IPS-11a (cell line): ENCODE measurements around the gene PRICKLE1.

ENCODE experiments used
- H3K4me3 ChIP-seq: one replicate; pipeline ENCODE4 v1.5.1; 2013; ENCODE audit warnings: low read depth, low read length, control low read depth

The PRICKLE1 gene

GRCh38 chr12:42589465-42590329 is at the start of gene PRICKLE1:
Gene PRICKLE1, minus strand, starts transcription at chr12:42589746. Its CDS starts 117,230 bp downstream, at chr12:42472516.
- peak within 1 kb of the TSS; percentile 49 for H3K4me3 ChIP-seq

GRCh38 chr12:42638697-42639096 is 49.2 kb upstream of the PRICKLE1 start:
- no peak overlapping the region for H3K4me3 ChIP-seq

- no peak overlapping the region for H3K4me3 ChIP-seq
Observed at GRCh38 chr12:42638011-42638410, 48.5 kb upstream of the PRICKLE1 start.

- no peak overlapping the region for H3K4me3 ChIP-seq
Observed at GRCh38 chr12:42636993-42637392, 47.4 kb upstream of the PRICKLE1 start.

- no peak overlapping the region for H3K4me3 ChIP-seq
Observed at GRCh38 chr12:42633594-42633993, 44.0 kb upstream of the PRICKLE1 start.

GRCh38 chr12:42631513-42631912 is 42.0 kb upstream of the PRICKLE1 start:
- H3K4me3 ChIP-seq = no peak overlapping the region

- H3K4me3 ChIP-seq = no peak overlapping the region
Observed at GRCh38 chr12:42630314-42630713, 40.8 kb upstream of the PRICKLE1 start.

- no peak overlapping the region for H3K4me3 ChIP-seq
Observed at GRCh38 chr12:42627151-42627550, 37.6 kb upstream of the PRICKLE1 start.

GRCh38 chr12:42625611-42626010 is 36.1 kb upstream of the PRICKLE1 start:
- no peak overlapping the region for H3K4me3 ChIP-seq

GRCh38 chr12:42617622-42618021 is 28.1 kb upstream of the PRICKLE1 start:
- no peak overlapping the region for H3K4me3 ChIP-seq

- no peak overlapping the region for H3K4me3 ChIP-seq
Observed at GRCh38 chr12:42615006-42615405, 25.5 kb upstream of the PRICKLE1 start.

- H3K4me3 ChIP-seq = no peak overlapping the region
Observed at GRCh38 chr12:42612231-42612613, 22.7 kb upstream of the PRICKLE1 start.

GRCh38 chr12:42611571-42612230 is 22.2 kb upstream of the PRICKLE1 start:
- no peak overlapping the region for H3K4me3 ChIP-seq

GRCh38 chr12:42609605-42610004 is 20.1 kb upstream of the PRICKLE1 start:
- no peak overlapping the region for H3K4me3 ChIP-seq

GRCh38 chr12:42608196-42608825 is 18.8 kb upstream of the PRICKLE1 start:
- H3K4me3 ChIP-seq = no peak overlapping the region

- no peak overlapping the region for H3K4me3 ChIP-seq
Observed at GRCh38 chr12:42607584-42608058, 18.1 kb upstream of the PRICKLE1 start.

- H3K4me3 ChIP-seq = no peak overlapping the region
Observed at GRCh38 chr12:42606471-42606870, 16.9 kb upstream of the PRICKLE1 start.

- H3K4me3 ChIP-seq = no peak overlapping the region
Observed at GRCh38 chr12:42605685-42606084, 16.1 kb upstream of the PRICKLE1 start.

- no peak overlapping the region for H3K4me3 ChIP-seq
Observed at GRCh38 chr12:42603246-42603990, 13.9 kb upstream of the PRICKLE1 start.

- H3K4me3 ChIP-seq = no peak overlapping the region
Observed at GRCh38 chr12:42593874-42594273, 4.3 kb upstream of the PRICKLE1 start.
